NT2/D1 (cell line): Measurements from ENCODE around the gene SLC2A8.

Experiments
- YY1 ChIP-seq: IDR thresholded peaks from 2 replicates; pipeline ENCODE4 v1.6.1; 2011; ENCODE audit not compliant: insufficient read length, insufficient read depth
- ZNF274 ChIP-seq: IDR thresholded peaks from 2 replicates; pipeline ENCODE4 v1.6.1; 2011; ENCODE audit warnings: mild to moderate bottlenecking, low read depth, low read length

GRCh38 chr9:127399736-127400269 is 2.8 kb downstream of the SLC2A8 start:
- TF ChIP-seq YY1 = no peak
- TF ChIP-seq ZNF274 = no peak
